Activated T-cell treated with anti-CD3 and anti-CD28 coated beads, Interleukin-2, amount 50 U/mL, for 4 hours (primary cell): ENCODE measurements around the gene KDM6A. TPM values are rescaled to one million over a fixed set of nuclear protein-coding genes. Genes with fewer than 3 reads are reported as not detected.
"Not testable (repeated sequence)": the region's sequence is repeated elsewhere in the genome, so short reads cannot be mapped to it uniquely, and the experiment has no call there.

Experiments used
- ATAC-seq, 2 donors: fragments of 200-7000 bp; cut with Tn5 transposase; one replicate each; pipeline ENCODE4 v1.10.0; 2021
- DNase-seq: peaks from one replicate; pipeline ENCODE4 v3.0.0-alpha.2; 2020
- H3K27me3 Mint-ChIP-seq: one replicate; pipeline ENCODE4 v1.8.0; 2021; ENCODE audit warnings: low read depth, mixed read lengths
- H3K36me3 Mint-ChIP-seq: one replicate; pipeline ENCODE4 v1.8.0; 2022; ENCODE audit warnings: mixed read lengths; ENCODE audit not compliant: insufficient read depth
- H3K4me1 Mint-ChIP-seq: one replicate; pipeline ENCODE4 v1.8.0; 2021; ENCODE audit warnings: low read depth, mixed read lengths
- H3K4me3 Mint-ChIP-seq: one replicate; pipeline ENCODE4 v1.8.0; 2021; ENCODE audit warnings: mild to moderate bottlenecking, moderate library complexity, mixed read lengths
- H3K9me3 Mint-ChIP-seq: one replicate; pipeline ENCODE4 v1.8.0; 2021; ENCODE audit warnings: mixed read lengths
- total RNA-seq, 3 donors: library from RNA; stranded (reverse); gene quantifications; one replicate each; pipeline ENCODE4 v1.2.1, GENCODE V29; 2021

The KDM6A gene
- total RNA-seq, 3 donors from 2014 or later = 17.6 to 29.7 (median 21.5) TPM

DNA sequence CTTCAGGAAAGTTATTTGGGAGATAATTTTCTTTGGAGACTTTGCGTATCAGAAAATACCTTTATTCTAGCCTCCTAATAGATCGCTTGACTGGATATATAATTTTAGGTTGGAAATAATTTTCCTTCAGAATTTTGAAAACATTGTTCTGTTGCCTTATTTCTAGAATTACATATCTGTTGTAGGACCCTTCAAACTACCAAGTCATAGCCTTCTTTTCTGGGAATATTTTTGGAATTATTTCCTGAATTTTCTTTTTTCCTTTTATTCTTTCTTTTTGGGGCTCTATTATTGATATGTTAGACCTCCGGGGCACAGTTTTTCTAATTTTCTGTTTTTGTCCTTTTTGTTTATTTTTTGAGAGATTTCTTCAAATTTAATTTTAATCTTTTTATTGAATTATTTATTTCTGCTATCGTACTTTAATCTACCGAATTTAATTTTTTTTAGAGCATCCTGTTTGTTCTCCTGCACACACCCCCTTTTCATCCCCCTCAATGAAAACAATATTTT lies 100.5 kb downstream of the KDM6A start:
- H3K36me3 Mint-ChIP-seq = peaks cover 26% of the 10 kb centered on the region
- ATAC-seq (no peak), DNase-seq (no peak)
- no peak overlapping the region for H3K4me3 Mint-ChIP-seq
- H3K4me1 Mint-ChIP-seq = peaks cover 23% of the 10 kb centered on the region
- no peaks in the 10 kb centered on the region for H3K27me3 Mint-ChIP-seq
- peaks cover 15% of the 10 kb centered on the region for H3K9me3 Mint-ChIP-seq

GRCh38 chrX:44974451-44974850 lies 101.5 kb downstream of the KDM6A start:
- Mint-ChIP-seq H3K4me3 (no peak overlapping the region), H3K27me3 (no peaks in the 10 kb centered on the region), H3K9me3 (peaks cover 15% of the 10 kb centered on the region), H3K36me3 (peaks cover 29% of the 10 kb centered on the region), H3K4me1 (peaks cover 31% of the 10 kb centered on the region)
- DNase-seq (no peak), ATAC-seq (no peak)

DNA sequence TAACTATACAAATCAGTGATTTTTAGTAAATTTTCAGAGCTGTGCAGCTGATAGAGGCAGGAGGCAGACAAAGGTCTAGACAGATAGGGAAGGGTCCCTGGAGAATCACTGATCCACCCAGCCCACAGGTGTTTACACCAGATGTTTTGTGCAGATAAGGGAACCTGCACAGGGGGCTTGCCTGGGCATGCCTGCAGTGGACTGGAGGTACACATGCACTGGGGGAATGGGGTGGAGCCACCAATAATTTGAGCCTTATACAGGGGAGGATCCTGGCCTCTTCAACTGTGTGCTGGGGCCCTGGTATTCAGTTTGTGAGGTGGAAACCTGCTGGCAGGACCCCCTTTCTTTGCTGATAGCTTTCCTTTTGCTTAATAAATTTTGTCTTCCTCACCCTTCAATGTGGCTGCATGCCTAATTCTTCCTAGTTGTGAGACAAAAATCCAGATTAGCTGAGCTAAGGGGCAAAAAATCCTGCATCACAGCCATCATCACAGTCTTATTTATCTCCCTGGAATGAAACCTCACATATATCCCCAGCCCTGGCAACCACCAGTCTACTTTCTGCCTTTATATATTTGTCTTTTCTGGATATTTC lies 102.8 kb downstream of the KDM6A start:
- Mint-ChIP-seq H3K27me3 (no peaks in the 10 kb centered on the region), H3K4me1 (peaks cover 28% of the 10 kb centered on the region), H3K9me3 (peaks cover 15% of the 10 kb centered on the region), H3K4me3 (no peak overlapping the region), H3K36me3 (peaks cover 28% of the 10 kb centered on the region)
- no peak for DNase-seq
- ATAC-seq = no peak

DNA sequence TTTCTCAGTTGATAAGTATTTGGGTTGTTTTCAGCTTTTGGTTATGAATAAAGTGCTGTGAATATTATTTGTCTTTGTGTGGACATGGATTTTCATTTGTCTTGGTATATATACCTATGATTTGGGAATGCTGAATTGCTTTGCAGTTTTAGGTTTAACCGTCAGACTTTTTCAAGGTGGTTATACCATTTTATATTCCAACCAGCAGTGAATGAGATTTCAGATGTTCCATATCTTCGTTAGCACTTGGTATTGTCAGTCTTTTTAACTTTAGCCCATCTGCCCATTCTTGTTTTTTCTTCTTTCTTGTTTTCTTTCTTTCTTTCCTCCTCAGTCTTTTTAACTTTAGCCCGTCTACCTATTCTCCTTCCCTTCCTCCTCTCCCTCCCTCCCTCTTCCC lies 106.0 kb downstream of the KDM6A start:
- Mint-ChIP-seq H3K4me3 (no peak overlapping the region), H3K36me3 (peaks cover 19% of the 10 kb centered on the region), H3K4me1 (peaks cover 23% of the 10 kb centered on the region), H3K9me3 (peaks cover 8% of the 10 kb centered on the region), H3K27me3 (no peaks in the 10 kb centered on the region)
- DNase-seq (no peak), ATAC-seq (no peak)

- peaks cover 12% of the 10 kb centered on the region for H3K4me1 Mint-ChIP-seq
- no peaks in the 10 kb centered on the region for H3K9me3 Mint-ChIP-seq
- H3K36me3 Mint-ChIP-seq = peaks cover 7% of the 10 kb centered on the region
- H3K4me3 Mint-ChIP-seq = no peak overlapping the region
- ATAC-seq = no peak
- no peak for DNase-seq
- no peaks in the 10 kb centered on the region for H3K27me3 Mint-ChIP-seq
Measured at GRCh38 chrX:44980403-44980802, 107.4 kb downstream of the KDM6A start.

- Mint-ChIP-seq H3K4me1 (peaks cover 12% of the 10 kb centered on the region), H3K27me3 (no peaks in the 10 kb centered on the region), H3K9me3 (no peaks in the 10 kb centered on the region), H3K36me3 (peaks cover 7% of the 10 kb centered on the region), H3K4me3 (no peak overlapping the region)
- ATAC-seq (no peak), DNase-seq (no peak)
Measured at GRCh38 chrX:44980883-44981282, 107.9 kb downstream of the KDM6A start.

DNA sequence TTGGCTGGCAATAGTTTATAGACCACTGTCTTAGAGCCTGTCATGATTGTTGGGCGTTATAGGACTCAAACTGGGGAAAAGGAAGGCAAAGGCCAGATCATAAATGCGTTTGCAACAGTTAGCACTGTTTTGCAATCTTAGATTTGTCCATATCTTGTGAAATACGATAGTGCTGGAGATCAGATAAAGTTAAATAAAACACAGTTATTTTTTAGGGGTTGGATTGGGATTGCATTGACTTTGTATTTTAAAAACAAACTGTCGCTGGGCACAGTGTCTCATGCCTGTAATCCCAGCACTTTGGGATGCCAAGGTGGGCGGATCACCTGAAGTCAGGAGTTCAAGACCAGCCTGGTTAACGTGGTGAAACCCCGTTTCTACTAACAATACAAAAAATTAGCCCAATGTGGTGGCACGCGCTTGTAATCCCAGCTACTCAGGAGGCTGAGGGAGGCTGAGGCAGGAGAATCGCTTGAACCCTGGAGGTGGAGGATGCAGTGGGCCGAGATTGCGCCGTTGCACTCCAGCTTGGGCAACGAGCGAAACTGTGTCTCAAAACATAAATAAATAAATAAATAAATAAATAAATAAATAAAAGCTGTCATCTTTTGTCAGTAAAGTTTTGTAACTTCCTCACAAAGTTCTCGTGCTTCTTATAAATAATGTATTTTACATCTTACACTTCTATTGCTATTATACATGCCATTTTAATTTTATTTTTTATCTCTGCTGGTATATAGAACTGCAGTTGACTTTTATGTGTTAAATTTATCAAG lies 117.2 kb downstream of the KDM6A start:
- Mint-ChIP-seq H3K9me3 (peaks cover 4% of the 10 kb centered on the region), H3K4me1 (peaks cover 30% of the 10 kb centered on the region), H3K27me3 (no peaks in the 10 kb centered on the region), H3K4me3 (no peak overlapping the region), H3K36me3 (peaks cover 13% of the 10 kb centered on the region)
- no peak for DNase-seq
- ATAC-seq = no peak

DNA sequence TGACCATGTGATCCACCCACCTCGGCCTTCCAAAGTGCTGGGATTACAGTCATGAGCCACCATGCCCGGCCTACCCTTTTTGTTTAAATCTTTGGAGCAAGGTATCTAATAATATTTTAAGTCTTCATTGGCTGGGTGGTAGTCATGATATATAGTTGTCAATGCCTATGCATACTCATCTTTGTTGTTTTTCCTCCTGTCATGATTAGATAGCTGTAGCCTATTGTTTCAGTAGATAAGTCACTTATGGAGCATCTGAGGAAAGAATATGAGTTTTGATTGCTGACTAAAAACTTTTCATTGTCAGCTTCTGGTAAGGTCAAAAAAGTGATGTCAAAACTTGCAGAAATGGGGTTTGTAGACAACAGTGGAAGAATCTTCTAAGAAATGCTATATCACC lies 119.8 kb downstream of the KDM6A start:
- Mint-ChIP-seq H3K9me3 (peaks cover 4% of the 10 kb centered on the region), H3K4me3 (no peak overlapping the region), H3K4me1 (peaks cover 42% of the 10 kb centered on the region), H3K27me3 (no peaks in the 10 kb centered on the region), H3K36me3 (peaks cover 10% of the 10 kb centered on the region)
- DNase-seq (no peak), ATAC-seq (no peak)

DNA sequence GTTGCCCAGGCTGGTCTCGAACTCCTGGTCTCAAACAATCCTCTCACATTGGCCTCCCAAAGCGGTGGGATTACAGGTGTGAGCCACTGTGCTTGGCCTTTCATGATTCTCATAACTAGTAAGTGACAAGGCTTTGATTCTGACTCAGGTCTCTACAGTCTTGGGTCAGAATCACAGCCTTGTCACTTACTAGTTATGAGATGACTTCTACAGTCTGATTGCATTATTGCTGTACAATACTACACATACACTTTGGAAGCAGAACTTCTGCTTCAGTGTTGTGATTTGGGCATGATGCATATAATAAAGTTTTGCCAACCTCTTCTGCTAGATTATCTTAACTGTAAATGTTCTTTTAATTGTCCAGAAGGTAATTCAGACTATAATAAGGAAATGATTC lies 123.3 kb downstream of the KDM6A start:
- Mint-ChIP-seq H3K9me3 (no peaks in the 10 kb centered on the region), H3K36me3 (peaks cover 14% of the 10 kb centered on the region), H3K27me3 (no peaks in the 10 kb centered on the region), H3K4me1 (peaks cover 59% of the 10 kb centered on the region), H3K4me3 (no peak overlapping the region)
- ATAC-seq = peak; percentile 62 to 73
- DNase-seq = no peak

GRCh38 chrX:44997282-44997812 lies 124.4 kb downstream of the KDM6A start:
- peak overlapping the region; percentile 37 for H3K4me3 Mint-ChIP-seq
- no peaks in the 10 kb centered on the region for H3K27me3 Mint-ChIP-seq
- DNase-seq = no peak
- H3K36me3 Mint-ChIP-seq = peaks cover 14% of the 10 kb centered on the region
- no peak for ATAC-seq
- no peaks in the 10 kb centered on the region for H3K9me3 Mint-ChIP-seq
- peaks cover 64% of the 10 kb centered on the region for H3K4me1 Mint-ChIP-seq

GRCh38 chrX:44997888-44998287 lies 124.9 kb downstream of the KDM6A start:
- peak in 1 of 2 donors; percentile 36 for ATAC-seq
- H3K27me3 Mint-ChIP-seq = no peaks in the 10 kb centered on the region
- H3K36me3 Mint-ChIP-seq = peaks cover 13% of the 10 kb centered on the region
- peaks cover 62% of the 10 kb centered on the region for H3K4me1 Mint-ChIP-seq
- H3K4me3 Mint-ChIP-seq = peak overlapping the region; percentile 22
- H3K9me3 Mint-ChIP-seq = no peaks in the 10 kb centered on the region
- DNase-seq = no peak

DNA sequence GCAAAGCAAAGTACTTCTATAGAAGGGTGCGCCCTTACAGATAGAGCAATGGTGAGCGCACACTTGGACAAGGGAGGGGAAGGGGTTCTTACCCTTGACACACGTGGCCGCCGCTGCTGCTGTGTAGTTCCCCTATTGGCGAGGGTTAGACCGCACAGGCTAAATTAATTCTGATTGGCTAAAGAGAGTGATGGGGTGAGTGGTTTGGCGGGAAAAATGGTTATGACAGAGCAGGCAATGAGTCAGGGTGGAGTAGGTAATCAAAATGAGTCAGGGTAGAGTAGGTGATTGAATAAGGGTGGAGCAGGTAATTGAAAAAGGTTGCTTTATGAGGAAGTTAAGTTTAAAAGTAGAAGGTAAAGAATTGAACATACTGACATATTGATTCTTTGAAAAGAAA lies 126.2 kb downstream of the KDM6A start:
- H3K4me3 Mint-ChIP-seq, H3K9me3 Mint-ChIP-seq, H3K36me3 Mint-ChIP-seq, DNase-seq, H3K27me3 Mint-ChIP-seq: not testable (repeated sequence)
- peaks cover 61% of the 10 kb centered on the region for H3K4me1 Mint-ChIP-seq
- ATAC-seq = peak in 1 of 2 donors; percentile 42

- not testable (repeated sequence) for H3K4me3 Mint-ChIP-seq, H3K9me3 Mint-ChIP-seq, ATAC-seq, DNase-seq, H3K27me3 Mint-ChIP-seq
- peaks cover 60% of the 10 kb centered on the region for H3K4me1 Mint-ChIP-seq
- peaks cover 11% of the 10 kb centered on the region for H3K36me3 Mint-ChIP-seq
Measured at GRCh38 chrX:44999872-45000271, 126.9 kb downstream of the KDM6A start.

GRCh38 chrX:45001048-45001447 lies 128.1 kb downstream of the KDM6A start:
- peak overlapping the region; percentile 60 for H3K4me3 Mint-ChIP-seq
- DNase-seq (no peak), ATAC-seq (no peak)
- H3K4me1 Mint-ChIP-seq = peaks cover 62% of the 10 kb centered on the region
- H3K36me3 Mint-ChIP-seq = peaks cover 13% of the 10 kb centered on the region
- H3K27me3 Mint-ChIP-seq = no peaks in the 10 kb centered on the region
- H3K9me3 Mint-ChIP-seq = no peaks in the 10 kb centered on the region

- Mint-ChIP-seq H3K27me3 (no peaks in the 10 kb centered on the region), H3K9me3 (no peaks in the 10 kb centered on the region), H3K4me3 (no peak overlapping the region), H3K36me3 (peaks cover 13% of the 10 kb centered on the region), H3K4me1 (peaks cover 57% of the 10 kb centered on the region)
- DNase-seq (no peak), ATAC-seq (no peak)
Measured at GRCh38 chrX:45003085-45003484, 130.1 kb downstream of the KDM6A start.
